HEK293T (cell line): ENCODE data around the gene SORCS3.

Experiments used
- CTCF ChIA-PET: fragments of 350-600 bp; formaldehyde crosslinking; extraction: SDS; loops from one replicate; lab custom pipeline; 2021; ENCODE audit warnings: antibody characterized with exemption, inconsistent platforms; lab: Yijun Ruan, JAX
- POLR2A ChIA-PET: fragments of 350-600 bp; formaldehyde crosslinking; extraction: SDS; loops from one replicate; lab custom pipeline; 2020; ENCODE audit warnings: antibody characterized with exemption, inconsistent platforms; lab: Yijun Ruan, JAX
- DNase-seq: peaks from one replicate; pipeline ENCODE4 v3.0.0; 2012; ENCODE audit warnings: mixed read lengths; ENCODE audit errors: extremely low spot score
- ARNT ChIP-seq: fragments of 450-650 bp; IDR thresholded peaks from 2 replicates; pipeline ENCODE4 v1.6.1; 2017; ENCODE audit warnings: mild to moderate bottlenecking
- BHLHE40 ChIP-seq: fragments of 450-650 bp; IDR thresholded peaks from 2 replicates; pipeline ENCODE4 v1.6.1; 2016; ENCODE audit warnings: mild to moderate bottlenecking, moderate library complexity, borderline replicate concordance
- CTBP1 ChIP-seq: fragments of 450-650 bp; IDR thresholded peaks from 2 replicates; pipeline ENCODE4 v1.6.1; 2016; ENCODE audit warnings: borderline replicate concordance
- ELF4 ChIP-seq: fragments of 450-650 bp; IDR thresholded peaks from 2 replicates; pipeline ENCODE4 v1.6.1; 2017; ENCODE audit warnings: antibody characterized with exemption
- FOXA1 ChIP-seq: fragments of 450-650 bp; IDR thresholded peaks from 2 replicates; pipeline ENCODE4 v1.6.1; 2016; ENCODE audit warnings: mild to moderate bottlenecking
- FOXK2 ChIP-seq: fragments of 450-650 bp; IDR thresholded peaks from 2 replicates; pipeline ENCODE4 v1.6.1; 2016; ENCODE audit warnings: mild to moderate bottlenecking
- FOXM1 ChIP-seq: fragments of 450-650 bp; IDR thresholded peaks from 2 replicates; pipeline ENCODE4 v1.6.1; 2017; ENCODE audit warnings: mild to moderate bottlenecking, borderline replicate concordance
- HDGF ChIP-seq: fragments of 450-650 bp; IDR thresholded peaks from 2 replicates; pipeline ENCODE4 v1.6.1; 2017; ENCODE audit warnings: antibody characterized with exemption, borderline replicate concordance
- L3MBTL2 ChIP-seq: fragments of 450-650 bp; conservative IDR thresholded peaks from 2 replicates; pipeline ENCODE4 v1.6.1; 2016; ENCODE audit warnings: mild to moderate bottlenecking
- LEF1 ChIP-seq: fragments of 450-650 bp; IDR thresholded peaks from 2 replicates; pipeline ENCODE4 v1.6.1; 2017; ENCODE audit warnings: mild to moderate bottlenecking, borderline replicate concordance
- NFRKB ChIP-seq: fragments of 450-650 bp; IDR thresholded peaks from 2 replicates; pipeline ENCODE4 v1.6.1; 2016; ENCODE audit warnings: mild to moderate bottlenecking, moderate library complexity
- SP1 ChIP-seq: fragments of 450-650 bp; IDR thresholded peaks from 2 replicates; pipeline ENCODE4 v1.6.1; 2017
- SUZ12 ChIP-seq: fragments of 450-650 bp; IDR thresholded peaks from 2 replicates; pipeline ENCODE4 v1.6.1; 2016; ENCODE audit warnings: mild to moderate bottlenecking
- TARDBP ChIP-seq: fragments of 450-650 bp; IDR thresholded peaks from 2 replicates; pipeline ENCODE4 v1.6.1; 2016
- ZNF384 ChIP-seq: fragments of 450-650 bp; IDR thresholded peaks from 2 replicates; pipeline ENCODE4 v1.6.1; 2016
- TF ChIP-seq, protein P1 (sequence below): fragments of 450-650 bp; IDR thresholded peaks from 2 replicates; pipeline ENCODE4 v1.6.1; 2016

Gene SORCS3

GRCh38 chr10:104638861-104639589, 2.1 kb upstream of the SORCS3 start:
- no peak for TF ChIP-seq L3MBTL2
- no peak for TF ChIP-seq ELF4
- no peak for TF ChIP-seq CTBP1
- no peak for TF ChIP-seq ARNT
- no peak for TF ChIP-seq SP1
- no peak for TF ChIP-seq HDGF
- no peak for TF ChIP-seq ZNF384
- CTCF ChIA-PET: interaction anchor here (0.6 to 1.8 kb wide), 5 partner anchors 10 to 286 kb away, joined by 3 to 11 read pairs (median 4); no protein-coding TSS in a partner anchor
- POLR2A ChIA-PET: no interaction called here
- peak; percentile 79 for DNase-seq

DNA sequence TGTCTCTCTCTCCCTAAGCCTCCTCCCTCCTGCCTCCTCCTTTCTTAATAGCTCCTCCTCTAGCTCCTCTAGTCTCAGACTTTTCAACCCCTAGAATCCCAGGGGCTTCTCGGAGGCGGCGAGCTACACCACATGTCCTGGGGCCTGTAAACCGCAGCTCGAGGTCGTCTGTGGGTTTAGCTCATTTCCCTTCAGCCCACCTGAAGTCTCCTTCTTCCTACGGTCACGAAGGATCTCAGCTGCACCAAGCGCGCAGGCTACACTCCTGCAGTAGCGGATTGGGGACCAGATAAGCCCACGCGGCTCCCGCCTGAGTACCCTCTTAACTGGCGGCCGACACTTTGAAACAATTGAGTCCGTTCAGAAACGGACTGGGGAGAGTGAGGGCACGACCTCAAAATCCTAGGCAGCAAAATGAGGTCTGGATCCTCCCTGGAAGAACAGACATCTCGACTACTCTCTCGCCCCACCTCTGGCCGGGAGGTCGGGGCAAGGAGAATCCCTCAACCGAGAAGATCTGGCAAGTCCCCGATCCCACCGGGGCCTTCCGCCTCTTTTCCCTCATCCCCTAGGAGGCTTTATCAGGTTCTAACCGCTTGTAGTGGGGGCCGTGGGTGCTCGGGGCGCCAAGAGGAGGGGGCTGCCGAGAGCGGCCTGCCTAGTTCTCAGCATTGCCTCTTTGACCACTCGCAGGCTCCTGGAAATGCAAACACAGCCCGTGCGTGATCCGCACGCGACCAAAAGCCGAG, 1.3 kb upstream of the SORCS3 start:
- DNase-seq: no peak
- CTCF ChIA-PET: interaction anchor here (0.6 to 1.8 kb wide), 3 partner anchors 10 to 285 kb away, joined by 3 to 11 read pairs (median 4); no protein-coding TSS in a partner anchor
- TF ChIP-seq ARNT: no peak
- no peak for TF ChIP-seq BHLHE40
- no peak for TF ChIP-seq HDGF
- TF ChIP-seq ZNF384: no peak
- TF ChIP-seq SP1: no peak
- TF ChIP-seq CTBP1: no peak
- no peak for TF ChIP-seq SUZ12
- no peak for TF ChIP-seq L3MBTL2
- TF ChIP-seq, protein P1, sequence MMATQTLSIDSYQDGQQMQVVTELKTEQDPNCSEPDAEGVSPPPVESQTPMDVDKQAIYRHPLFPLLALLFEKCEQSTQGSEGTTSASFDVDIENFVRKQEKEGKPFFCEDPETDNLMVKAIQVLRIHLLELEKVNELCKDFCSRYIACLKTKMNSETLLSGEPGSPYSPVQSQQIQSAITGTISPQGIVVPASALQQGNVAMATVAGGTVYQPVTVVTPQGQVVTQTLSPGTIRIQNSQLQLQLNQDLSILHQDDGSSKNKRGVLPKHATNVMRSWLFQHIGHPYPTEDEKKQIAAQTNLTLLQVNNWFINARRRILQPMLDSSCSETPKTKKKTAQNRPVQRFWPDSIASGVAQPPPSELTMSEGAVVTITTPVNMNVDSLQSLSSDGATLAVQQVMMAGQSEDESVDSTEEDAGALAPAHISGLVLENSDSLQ: no peak
- no peak for TF ChIP-seq LEF1
- TF ChIP-seq NFRKB: no peak
- no peak for TF ChIP-seq ELF4
- TF ChIP-seq FOXA1: no peak
- TF ChIP-seq FOXM1: no peak
- TF ChIP-seq FOXK2: no peak
- POLR2A ChIA-PET: no interaction called here

DNA sequence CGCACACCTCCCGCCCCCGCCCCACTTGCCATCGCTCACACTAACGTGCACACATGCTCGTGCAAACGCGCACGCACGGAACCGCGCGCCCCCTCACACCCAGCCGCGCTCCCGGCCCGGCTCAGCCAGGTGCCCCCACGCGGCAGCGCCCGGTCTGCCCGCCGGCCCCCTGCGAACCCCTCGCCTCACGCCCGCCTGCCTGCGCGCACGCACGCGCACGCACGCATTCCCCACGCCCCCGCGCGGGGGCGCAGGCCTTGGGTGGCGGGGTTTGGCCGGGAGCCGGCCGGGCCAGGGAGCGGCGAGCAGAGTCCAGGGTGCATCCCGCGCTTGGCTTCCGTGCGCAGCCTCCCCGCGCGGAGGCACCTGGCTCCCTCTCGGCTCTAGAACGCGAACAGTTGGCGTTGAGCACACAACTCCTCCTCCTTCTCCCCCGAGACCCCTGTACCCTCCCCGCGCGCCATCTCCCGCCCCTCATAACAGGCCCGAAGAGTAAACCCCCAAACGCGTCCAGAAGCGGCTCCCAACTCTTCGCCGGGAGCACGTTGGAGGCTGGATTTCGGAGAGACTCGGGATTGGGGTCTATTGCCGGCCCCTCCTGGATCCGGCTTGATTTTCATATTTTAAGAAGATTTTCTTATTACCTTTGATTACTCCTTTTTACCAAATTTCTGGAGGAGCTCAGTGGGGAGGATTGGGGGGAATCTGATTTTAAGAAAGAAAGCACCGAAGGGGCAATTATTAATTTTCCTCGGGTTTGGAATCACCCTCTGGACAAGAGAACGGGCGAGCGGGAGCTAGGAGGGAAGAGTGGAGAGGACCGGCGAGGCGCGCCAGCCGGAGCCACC, 527 bp upstream of the SORCS3 start:
- no peak for DNase-seq
- POLR2A ChIA-PET: no interaction called here
- CTCF ChIA-PET: no interaction called here

DNA sequence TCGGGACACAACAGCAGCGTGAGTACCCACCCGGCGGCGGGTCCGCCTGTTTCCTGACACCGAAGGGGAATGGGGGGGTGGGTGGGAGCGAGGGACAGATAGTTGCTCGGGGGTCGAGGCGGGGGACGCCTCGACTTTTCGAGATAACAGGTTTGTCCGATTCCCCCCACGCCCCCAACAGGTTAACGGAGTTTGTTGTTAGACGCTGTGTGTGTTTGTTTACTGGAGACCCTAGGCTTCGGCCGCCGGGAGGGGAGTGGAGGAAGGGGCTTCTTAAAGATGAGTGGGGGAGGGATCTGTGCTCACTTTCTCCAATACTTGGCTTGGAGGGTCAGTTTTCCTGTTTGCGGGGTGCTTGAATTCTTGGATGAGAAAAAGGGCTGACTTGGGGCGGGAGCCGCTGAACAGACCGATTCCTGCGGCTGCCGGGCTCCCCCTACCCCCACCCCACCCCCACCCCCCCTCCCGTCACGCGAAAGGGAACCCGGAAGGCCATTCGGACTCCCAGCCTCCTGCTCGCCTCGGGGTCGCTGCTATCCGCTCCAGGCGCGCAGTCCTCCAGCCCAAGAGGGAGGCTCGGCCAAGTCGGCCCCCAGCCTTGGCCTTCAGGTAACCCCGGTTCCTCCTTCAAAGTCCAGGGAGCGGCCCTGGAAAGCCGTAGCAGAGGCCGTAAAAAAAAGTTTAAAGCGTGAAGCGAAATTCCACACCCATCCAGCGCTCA, 1.0 kb downstream of the SORCS3 start:
- POLR2A ChIA-PET: no interaction called here
- CTCF ChIA-PET: no interaction called here
- no peak for DNase-seq
- TF ChIP-seq BHLHE40 (no peak), SUZ12 (no peak), ZNF384 (no peak), FOXM1 (no peak), FOXA1 (no peak), FOXK2 (no peak), CTBP1 (no peak), ELF4 (no peak), TARDBP (no peak), SP1 (no peak), LEF1 (no peak), L3MBTL2 (no peak), NFRKB (no peak), ARNT (no peak)

More for the DNA sequence above, 527 bp upstream of the SORCS3 start:
- TF ChIP-seq SP1 (no peak), FOXK2 (no peak), ELF4 (no peak), HDGF (no peak), L3MBTL2 (no peak), BHLHE40 (no peak), ARNT (no peak), LEF1 (no peak), TARDBP (no peak), SUZ12 (no peak), ZNF384 (no peak)
- TF ChIP-seq, protein P1: no peak

DNA sequence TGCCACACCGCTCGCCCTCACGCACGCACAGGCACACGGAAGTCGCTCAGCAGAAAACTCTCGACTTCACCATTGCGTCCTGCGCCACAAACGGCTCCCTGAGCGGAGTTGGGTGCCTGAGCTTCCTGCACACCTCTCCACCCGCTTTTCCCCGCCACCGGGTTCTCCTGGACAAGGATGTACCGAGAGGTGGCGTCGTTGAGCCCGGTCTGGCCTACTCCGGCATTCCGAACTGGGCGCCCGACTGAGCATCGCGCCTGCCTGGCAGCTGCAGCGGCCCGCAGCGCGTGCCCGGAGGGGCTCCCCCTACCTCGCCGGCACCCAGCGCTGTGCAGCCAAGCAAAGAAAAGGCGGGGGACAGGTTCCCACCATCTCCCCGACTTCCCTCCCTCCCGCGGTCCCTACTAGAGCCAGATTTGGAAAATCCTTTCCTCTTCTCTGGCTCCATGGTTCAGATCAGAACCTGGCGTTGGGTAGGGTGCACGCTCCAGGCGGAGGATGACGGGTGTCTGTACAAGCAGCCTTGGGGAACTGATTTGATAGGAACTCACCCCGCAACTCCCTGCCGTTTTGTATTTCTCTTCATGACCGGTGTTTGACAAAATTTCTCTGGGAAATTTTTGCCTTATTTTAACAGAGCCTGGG, 1.7 kb downstream of the SORCS3 start:
- TF ChIP-seq, protein P1: no peak
- TF ChIP-seq L3MBTL2: peak; percentile 36
- POLR2A ChIA-PET: no interaction called here
- CTCF ChIA-PET: no interaction called here
- DNase-seq: peak; percentile 63
